GM19452 (cell line): ENCODE results near the gene LDLRAD2.
"Not testable (repeated sequence)": the region's sequence is repeated elsewhere in the genome, so short reads cannot be mapped to it uniquely, and the experiment has no call there.

Source experiments
- ATAC-seq: cut with Tn5 transposase; IDR thresholded peaks from one replicate; pipeline ENCODE4 v1.9.1; 2021; ENCODE audit not compliant: unreplicated experiment

Gene LDLRAD2

DNA sequence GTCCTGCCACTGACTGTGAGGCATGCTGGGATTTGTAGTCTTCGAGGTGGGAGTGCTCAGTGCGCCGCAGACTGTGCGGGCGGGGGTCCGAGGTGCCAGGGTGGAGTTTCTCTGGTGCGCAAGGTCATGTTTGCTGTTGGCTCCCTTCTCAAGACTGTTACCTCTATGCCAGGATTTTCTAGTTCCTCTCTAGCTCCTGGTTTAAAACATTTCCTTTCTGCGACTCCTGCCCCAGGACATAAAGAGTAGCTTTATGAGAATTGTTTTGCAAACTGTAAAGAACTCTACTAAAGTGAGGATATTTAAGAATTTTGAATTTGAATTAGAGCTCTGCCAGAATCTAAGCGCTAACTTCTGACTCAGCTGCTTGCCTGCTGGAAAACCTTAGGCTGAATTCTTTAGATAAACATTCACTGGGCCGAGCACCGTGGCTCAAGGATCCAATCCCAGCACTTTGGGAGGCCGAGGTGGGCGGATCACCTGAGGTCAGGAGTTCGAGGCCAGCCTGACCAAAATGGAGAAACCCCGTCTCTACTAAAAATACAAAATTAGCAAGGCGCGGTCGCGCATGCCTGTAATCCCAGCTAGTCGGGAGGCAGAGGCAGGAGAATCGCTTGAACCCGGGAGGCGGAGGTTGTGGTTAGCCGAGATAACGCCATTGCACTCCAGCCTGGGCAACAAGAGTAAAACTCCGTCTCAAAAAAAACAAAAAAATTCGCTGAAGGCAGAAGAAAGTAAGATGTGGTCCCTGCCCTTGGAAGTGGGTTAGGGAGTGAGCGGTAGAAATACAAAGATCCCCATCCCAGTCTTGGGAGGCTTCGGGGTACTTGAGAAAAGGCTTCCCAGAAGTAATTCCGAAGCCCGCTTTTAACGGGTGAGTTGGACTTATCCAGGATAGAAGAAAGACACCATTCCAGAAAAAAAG lies 28.1 kb upstream of the LDLRAD2 start:
- ATAC-seq = no peak

DNA sequence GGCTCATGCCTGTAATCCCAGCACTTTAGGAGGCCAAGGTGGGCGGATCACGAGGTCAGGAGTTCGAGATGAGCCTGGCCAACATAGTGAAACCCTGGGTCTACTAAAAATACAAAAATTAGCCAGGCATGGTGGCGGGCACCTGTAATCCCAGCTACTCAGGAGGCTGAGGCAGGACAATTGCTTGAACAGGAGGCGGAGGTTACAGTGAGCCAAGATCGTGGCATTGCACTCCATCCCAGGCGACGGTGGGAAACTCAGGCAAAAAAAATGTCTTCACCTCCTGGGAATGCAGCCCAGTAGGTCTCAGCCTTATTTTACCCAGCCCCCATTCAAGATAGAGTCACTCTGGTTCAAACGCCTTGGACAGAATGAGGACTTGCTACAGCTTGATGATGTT lies 26.3 kb upstream of the LDLRAD2 start:
- not testable (repeated sequence) for ATAC-seq

DNA sequence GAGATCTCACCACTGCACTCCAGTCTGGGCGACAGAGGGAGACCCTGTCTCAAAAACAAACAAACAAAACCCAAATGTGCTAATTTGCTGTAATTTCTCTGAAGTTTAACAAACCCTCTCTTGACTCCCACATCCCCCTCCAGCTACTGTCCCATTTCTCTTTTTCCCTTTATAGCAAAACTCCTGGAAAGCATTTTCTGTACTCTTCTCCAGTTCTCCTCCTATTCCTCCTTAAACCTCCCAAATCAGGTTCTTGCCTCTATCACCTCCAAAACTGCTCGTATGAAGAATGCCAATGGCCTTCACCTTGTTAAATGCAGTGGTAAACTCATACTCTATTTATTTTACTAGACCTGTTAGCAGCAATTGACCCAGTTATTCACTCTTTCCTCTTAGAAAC lies 25.4 kb upstream of the LDLRAD2 start:
- ATAC-seq = no peak

DNA sequence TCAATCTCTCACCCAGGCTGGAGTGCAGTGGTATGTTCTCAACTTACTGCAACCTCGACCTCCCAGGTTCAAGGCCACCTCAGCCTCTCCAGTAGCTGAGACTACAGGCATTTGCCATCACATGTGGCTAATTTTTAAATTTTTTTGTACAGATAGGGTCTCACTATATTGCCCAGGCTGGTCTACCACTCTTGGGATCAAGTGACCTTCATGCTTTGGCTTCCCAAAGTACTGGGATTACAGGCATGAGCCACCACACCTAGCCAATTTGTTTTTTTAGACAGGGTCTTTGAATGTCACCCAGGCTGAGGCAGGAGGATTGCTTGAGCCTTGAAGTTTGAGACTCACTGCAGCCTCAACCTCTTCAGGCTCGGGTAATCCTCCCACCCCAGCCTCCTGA lies 19.0 kb upstream of the LDLRAD2 start:
- ATAC-seq = no peak

DNA sequence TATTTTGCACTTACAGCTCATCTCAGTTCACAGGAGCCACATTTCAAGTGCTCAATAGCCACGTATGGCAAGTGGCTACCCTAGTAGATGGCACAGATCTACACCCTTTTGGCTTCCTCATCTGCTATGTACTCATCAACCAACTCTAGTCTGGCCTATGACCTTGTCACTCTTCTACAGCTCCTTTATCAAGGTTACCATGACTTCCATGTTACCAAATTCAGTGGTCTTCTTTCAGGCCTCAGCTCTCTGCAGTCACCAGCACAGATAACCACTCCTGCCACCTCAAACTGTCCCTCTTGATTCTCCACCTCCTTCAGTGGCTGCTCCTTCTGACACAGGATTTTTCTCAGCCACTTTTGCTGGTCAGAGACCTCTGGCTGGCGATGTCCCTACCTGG lies 17.4 kb upstream of the LDLRAD2 start:
- ATAC-seq = no peak

DNA sequence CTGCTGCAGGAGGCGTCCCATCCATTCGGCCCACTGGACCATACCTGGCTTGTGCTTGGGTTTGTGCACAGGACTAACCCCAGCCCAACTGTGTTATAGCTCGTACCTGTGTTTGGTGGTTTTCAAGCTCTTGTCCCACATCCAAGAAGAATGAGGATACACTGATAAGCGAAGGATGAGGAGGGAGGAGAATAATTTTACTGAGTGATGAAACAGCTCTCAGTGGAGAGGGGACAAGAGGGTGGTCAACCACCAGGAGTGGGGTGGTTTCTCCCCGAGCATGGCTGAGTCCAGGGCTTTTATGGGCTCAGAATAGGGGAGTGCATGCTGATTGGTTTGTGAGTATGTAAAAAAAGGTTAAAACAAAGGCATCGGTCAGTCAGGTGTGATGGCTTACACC lies 17.0 kb upstream of the LDLRAD2 start:
- ATAC-seq = no peak

DNA sequence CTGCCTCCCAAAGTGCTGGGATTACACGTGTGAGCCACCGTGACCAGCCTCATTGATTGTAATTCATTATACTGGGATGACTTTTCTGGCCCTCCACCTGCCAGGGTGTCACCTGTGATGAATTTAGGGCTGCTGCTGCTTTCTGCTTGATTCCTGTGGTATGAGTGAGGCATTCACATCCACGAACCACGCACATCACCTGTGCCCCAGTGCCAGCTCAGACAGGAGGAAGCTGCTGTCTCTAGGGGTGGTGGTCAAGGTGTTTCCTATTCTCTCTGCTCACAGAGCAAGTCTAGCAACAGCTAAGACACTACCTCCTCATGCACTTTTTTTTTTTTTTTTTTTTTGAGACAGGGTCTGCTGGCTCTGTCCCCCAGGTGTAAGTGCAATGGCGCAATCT lies 12.3 kb upstream of the LDLRAD2 start:
- no peak for ATAC-seq

DNA sequence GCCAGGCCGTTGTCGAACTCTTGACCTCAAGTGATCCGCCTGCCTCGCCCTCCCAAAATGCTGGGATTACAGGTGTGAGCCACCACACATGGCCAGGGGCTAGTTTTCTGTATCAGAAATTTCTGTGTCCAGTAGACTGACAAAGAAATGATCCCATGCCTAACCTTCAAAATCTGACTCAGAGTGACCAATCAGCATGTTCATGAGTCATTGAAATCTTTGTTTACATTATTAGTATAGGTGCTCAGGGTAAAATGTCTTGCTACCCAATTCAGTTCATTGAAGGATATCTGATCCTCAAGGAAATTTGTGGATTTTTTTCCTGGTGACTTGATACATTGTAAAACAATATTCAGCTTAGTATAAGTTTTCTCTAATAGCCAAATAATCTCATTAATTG lies 11.0 kb upstream of the LDLRAD2 start:
- ATAC-seq = no peak

DNA sequence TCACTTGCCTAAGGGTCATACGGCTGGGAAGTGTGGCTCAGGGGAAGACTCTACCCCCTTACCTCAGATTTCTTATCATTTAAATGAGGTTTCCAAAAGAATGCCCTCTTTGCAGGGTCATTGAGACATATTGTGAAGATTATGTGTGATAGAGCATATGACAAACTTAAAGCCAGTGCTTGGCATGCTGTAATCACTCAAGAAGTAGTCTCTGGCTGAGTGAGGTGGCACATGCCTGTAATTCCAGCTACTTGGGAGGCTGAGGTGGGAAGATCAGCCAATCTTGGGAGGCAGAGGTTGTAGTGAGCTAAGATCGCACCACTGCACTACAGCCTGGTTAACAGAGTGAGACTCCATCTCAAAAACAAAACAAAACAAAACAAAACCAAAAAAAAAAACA lies 7.5 kb upstream of the LDLRAD2 start:
- no peak for ATAC-seq

DNA sequence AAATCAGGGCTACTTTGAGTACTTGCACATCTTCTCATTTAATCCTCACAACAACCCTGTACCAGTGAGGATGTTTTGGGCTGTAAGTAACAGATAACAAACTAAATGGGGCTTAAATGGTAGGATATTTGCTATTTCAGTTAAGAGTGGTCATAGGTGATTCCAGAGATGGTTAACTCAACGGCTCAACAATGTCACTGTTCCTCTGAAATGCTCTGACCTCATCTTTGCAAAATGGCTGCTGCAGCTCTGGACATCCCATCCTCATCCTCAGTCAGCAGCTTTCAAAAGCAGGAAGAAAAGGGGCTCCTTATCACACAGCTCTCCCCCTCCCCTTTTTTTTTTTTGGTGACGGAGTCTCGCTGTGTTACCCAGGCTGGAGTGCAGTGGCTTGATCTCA lies 1.5 kb downstream of the LDLRAD2 start:
- no peak for ATAC-seq

DNA sequence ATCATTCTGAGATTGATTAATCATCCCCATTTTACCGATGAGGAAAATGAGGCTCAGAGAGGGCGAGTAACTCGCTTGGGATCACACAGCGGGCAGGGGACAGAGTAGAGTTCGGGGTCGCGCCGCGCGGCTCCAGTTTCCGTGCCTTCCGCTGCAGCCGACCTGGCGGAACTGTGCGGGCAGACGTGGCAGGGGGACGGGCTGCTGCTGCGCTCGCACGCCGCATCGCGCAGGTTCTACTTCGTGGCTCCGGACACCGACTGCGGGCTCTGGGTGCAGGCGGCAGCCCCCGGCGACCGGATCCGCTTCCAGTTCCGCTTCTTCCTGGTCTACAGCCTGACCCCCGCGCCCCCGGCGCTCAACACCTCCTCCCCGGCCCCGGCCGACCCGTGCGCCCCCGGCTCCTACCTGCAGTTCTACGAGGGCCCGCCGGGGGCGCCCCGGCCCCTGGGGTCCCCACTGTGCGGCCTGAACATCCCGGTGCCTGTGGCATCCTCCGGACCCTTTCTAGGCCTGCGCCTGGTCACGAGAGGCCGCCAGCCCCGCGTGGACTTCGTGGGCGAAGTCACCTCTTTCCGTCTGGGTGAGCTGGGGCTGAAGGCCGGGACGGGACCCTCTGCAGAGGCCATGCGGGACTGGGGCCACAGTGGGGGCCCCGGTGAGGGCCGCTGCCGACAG lies 2.3 kb downstream of the LDLRAD2 start:
- ATAC-seq = no peak

DNA sequence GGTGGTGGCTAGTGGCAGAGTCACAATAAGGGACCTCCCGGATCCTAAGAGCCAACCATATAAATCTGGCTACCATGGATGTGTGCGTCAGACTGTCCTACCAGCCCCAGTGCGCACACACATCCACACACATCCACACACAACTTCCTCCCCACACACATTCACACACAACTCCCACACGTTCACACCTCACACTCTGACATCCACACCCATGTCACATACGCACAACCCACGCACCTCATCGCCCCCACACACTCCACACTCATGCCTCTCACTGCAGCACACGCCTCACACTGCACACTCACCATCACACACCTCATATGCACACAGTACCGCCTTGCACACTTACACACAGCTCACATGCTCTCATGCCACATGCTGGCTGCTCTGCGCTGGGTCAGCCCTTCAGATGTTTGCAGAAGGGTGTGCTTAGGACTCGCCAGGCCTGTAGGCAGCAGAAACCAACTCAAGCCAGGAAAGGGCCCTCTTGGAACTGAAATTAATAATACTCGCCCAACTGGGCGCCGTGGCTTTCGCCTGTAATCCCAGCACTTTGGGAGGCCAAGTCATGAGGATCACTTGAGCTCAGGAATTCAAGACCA lies 3.0 kb downstream of the LDLRAD2 start:
- ATAC-seq = no peak

DNA sequence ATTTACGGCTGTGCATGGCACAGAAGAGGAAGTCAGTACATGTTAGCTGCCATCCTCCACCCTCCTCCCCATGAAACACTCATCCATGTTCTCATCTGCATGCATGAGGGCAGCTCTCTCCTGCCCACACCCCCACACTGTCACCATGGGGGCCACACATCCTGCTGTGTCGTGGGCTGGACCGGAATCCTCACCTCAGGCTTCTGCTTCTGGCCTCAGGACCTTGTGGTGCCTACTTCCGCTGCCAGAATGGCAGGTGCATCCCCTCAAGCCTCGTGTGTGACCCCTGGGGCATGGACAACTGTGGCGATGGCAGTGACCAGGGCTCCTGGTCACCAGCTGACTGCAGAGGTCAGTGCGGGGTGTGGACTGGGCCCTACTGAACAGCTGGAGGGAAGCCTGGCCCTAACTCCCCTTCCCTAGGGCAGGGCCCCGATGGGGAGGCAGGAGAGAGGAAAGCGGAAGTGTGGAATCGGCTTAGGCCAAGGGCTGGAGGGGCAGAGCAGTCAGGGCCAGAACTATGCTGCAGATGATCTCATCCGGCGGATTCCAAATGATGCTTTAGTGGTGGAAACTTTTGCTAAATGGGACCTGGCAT lies 3.8 kb downstream of the LDLRAD2 start:
- no peak for ATAC-seq

DNA sequence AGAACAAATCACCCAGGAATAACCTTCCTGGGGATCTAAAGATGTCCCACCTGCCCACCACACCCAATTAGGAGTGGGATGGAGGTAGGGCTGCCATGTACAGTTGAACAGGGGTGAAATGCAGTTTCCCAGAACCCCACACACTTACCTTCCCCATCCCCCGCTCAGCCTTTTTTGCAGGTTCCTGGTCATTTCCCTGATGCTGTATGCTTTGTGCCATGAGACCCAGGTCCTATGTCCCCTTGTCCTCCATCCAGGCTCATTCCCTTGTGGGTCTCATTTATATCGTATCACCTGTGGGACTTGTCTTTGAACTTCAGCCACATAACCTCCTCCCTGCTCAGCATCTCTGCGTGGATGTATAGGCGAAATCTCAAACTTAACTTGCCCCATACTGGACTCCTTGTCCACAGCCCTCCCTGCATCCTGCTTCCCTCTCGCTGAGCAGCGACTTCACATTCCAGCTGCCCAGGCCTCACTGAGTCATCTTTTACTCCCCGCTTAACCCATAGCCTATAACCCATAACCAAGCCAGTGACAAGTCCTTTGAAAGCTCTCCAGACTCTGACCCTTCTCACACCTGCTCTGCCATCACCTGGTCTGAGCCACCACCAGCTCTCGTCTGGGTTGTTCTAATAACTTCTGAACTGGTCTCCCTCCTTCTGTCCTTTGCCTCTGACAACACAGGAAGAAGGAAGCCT lies 4.7 kb downstream of the LDLRAD2 start:
- ATAC-seq = no peak

DNA sequence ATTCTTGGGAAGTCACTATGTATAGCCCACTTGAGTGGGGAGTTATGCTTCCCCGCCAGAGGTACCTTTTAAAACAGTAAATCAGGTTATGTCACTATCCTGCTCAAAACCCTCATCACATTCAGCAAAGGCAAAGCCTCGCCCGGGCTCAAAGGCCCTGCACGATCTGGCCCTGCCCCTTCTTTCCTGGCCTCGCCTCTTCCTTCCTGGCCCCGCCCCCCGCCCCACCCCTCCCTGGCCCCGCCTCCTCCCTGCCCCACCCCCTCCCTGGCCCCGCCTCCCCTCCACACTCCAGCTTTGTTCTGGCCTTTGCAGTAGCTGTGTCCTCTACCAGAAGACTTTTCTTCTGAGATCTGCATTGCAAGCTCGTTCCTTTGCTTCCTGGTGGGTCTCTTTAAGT lies 6.6 kb downstream of the LDLRAD2 start:
- ATAC-seq = no peak

DNA sequence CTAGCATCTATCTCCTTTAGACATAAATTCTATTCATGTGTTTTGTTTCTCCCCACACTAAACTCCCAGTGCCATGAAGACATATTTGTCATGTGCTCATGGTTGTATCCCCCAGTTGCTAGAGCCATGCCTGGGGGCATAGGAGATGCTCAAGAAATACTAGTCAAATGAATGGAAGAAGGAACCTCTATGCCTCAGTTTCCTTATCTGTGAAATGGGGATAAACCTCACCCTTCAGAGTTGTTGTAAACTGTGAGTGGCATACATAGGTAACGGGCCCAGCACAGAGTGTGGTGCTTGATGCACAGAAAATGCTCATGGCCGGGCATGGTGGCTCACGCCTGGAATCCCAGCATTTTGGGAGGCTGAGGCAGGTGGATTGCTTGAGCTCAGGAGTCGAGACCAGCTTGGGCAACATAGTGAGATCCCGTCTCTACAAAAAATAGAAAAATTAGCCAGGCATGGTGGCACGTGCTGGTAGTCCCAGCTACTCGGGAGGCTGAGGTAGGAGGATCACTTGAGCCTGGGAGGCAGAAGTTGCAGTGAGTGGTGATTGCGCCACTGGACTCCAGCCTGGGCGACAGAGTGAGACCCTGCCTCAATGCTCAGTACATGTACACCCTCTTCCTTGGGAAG lies 8.7 kb downstream of the LDLRAD2 start:
- no peak for ATAC-seq

DNA sequence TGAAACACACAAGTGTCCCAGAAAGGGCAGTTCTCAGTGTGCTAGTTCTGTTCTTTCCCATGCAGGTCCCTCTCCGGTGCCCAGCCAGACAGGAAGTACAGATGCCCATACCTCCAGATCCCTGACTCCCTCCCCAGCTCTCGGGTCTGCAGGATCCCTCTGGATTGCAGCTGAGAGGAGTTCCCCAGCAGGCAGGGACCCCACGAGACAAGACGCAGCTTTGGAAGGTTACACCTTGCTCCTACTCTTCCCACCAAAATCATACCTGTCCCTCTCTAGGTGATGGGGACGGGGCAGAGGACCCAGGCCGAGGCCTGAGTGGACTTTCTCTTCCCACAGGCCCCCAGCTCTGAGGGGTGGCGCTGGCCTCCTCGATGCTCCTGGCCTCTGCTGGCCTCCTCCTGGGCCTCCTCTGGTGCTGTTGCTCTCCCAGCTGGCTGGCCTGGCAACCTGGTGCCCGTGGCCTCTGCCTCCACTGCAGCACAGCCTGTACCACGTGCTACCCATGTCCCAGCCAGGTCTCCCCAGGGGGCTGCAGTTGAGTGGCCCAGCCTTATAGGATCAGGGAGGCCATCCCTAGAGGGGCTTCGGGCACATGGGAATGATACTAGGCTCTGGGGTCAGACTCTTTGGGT lies 9.4 kb downstream of the LDLRAD2 start:
- ATAC-seq = no peak

DNA sequence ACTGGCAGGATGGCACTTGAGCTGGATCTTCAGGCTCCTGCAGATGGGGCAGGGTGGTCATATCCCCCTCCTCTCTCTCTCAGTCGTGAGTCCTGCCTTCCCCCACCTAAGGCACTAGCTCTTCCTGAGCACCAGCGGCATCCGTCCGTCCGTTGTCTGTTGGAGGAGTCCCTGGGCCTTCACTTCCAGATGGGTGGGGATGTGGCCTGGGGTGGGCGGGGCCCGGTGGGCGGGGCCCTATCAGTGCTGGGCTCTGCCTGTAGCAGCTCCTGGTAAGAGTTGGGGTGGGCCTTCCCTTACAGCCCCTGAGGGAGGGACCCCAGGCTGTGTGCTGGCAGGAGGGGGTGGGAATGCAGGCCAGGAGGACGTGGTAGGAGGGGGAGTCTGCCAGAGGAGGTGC lies 10.3 kb downstream of the LDLRAD2 start:
- ATAC-seq = no peak

DNA sequence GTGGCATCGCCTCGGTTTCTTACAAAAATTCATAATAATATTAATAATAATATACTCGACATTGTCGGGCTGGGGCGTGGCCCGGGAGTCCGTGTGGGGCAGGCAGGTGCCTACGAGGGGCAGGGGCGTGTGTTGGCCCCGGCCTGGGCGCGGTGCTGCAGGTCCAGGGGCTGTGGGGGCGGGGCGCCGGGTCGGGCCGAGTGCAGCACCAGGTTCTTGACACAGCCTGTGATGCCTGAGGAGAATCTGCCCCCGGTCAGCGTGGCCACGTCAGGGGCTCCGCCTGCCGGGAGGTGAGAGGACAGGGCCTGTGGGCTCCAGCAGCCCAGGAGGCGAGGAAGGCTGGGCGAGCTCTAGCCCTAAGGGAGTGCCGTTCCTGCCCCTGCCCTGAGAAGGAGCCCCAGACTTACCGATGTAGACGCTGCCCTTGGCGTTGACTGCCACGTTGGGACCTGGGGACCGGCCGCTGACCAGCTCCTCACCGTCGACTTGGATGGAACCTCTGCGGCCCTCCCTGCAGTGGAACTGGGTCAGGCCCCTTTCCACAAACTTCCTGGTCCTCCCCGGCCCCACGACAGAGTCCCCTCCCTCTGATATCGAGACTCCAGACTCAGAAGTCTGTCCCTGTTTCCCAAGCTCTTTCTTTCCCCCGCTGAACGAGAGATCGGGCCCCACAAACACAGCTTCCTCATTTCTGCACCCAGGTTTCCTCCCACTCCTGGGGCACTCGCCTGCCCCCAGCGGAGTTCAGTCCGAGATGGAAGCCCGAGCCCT lies 11.3 kb downstream of the LDLRAD2 start:
- ATAC-seq = no peak
